GM18909 (cell line): Measurements from ENCODE around the gene MEA1.
"Not testable (repeated sequence)": the region's sequence is repeated elsewhere in the genome, so short reads cannot be mapped to it uniquely, and the experiment has no call there.

ENCODE experiments used
- ATAC-seq: cut with Tn5 transposase; IDR thresholded peaks from one replicate; pipeline ENCODE4 v1.9.1; 2021; ENCODE audit warnings: mild to moderate bottlenecking; ENCODE audit not compliant: unreplicated experiment, poor library complexity

The MEA1 gene

DNA sequence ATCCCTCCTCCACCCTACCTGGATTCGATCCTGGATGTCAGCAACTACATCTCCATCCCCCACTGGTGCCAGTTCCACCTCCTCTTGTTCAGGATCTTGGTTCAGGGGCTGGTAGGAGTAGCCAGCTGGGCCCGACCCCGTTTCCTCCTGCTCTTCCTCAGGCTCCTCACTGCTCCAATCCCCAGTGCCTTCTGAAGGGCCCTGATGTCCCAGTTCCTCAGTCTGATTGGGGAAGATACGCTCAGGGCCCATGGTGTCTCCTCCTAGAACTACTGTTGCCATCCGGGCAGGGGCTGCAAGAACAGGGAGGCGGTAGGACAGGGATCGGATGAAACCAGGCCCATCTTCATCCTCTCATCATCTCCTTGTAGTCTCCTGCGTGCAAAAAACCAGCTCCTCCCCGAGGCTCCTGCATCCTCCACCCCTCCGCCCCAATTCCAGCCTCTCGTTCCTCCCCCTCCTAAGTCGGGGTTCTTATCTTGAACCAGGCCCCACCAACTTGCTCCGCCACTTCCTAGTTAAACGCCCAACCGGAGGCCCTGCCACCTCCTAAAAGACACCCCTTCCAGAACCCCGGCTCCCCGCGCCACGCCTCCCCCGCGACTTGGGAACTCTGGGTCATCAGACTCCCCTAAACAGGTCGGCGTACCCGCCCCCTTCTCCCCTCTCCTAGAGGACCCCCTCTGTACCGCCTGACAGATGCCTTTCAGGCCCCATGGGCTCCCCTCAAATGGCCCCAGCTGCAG is 476 bp downstream of the MEA1 start:
- ATAC-seq = peak; percentile 4

GRCh38 chr6:43012364-43012763 is 1.4 kb downstream of the MEA1 start:
- no peak for ATAC-seq

- ATAC-seq = no peak
Observed at GRCh38 chr6:43011207-43011606, 2.5 kb downstream of the MEA1 start.

DNA sequence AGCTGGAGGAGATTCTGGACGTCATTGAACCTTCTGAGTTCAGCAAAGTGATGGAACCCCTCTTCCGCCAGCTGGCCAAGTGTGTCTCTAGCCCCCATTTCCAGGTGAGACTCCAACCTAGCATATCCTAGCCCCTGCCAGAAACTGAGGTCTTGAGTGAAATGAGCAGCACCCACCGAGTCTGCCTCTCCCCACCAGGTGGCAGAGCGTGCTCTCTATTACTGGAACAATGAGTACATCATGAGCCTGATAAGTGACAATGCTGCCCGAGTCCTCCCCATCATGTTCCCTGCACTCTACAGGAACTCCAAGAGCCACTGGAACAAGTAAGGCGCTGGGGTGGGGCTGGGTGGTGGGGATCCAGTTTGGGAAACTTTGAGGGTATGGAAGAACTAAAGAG is 4.6 kb downstream of the MEA1 start:
- ATAC-seq = no peak

DNA sequence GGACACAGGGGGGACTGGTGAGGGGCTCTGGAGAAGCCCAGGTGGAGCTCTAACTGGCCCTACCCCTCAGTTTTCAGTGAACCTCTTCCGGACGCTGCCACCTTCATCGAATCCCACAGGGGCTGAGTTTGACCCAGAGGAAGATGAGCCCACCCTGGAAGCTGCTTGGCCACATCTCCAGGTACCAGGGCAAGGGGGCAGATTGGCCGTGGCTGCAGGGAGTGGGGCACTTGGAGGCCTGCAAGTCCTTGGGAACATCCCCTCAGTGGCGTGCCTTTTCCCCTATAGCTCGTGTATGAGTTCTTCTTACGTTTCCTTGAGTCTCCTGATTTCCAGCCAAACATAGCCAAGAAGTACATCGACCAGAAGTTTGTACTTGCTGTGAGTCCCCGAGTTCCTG is 6.6 kb downstream of the MEA1 start:
- no peak for ATAC-seq

DNA sequence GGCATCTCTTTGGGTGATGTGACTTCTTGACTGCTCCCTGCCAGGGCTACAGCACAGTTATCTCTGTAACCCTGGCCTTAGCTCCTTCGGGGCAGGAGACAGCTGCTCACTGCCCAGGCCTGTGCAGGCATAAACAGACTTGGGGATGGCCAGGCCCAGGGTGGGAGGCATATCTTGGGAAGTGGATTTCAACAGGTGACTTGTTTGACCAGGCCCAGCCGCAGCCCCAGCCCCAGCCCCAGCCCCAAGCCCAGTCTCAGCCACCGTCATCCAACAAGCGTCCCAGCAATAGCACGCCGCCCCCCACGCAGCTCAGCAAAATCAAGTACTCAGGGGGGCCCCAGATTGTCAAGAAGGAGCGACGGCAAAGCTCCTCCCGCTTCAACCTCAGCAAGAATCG is 7.5 kb downstream of the MEA1 start:
- no peak for ATAC-seq

GRCh38 chr6:43005844-43006243 is 7.9 kb downstream of the MEA1 start:
- no peak for ATAC-seq

GRCh38 chr6:43001843-43002242 is 11.9 kb downstream of the MEA1 start:
- ATAC-seq = no peak

DNA sequence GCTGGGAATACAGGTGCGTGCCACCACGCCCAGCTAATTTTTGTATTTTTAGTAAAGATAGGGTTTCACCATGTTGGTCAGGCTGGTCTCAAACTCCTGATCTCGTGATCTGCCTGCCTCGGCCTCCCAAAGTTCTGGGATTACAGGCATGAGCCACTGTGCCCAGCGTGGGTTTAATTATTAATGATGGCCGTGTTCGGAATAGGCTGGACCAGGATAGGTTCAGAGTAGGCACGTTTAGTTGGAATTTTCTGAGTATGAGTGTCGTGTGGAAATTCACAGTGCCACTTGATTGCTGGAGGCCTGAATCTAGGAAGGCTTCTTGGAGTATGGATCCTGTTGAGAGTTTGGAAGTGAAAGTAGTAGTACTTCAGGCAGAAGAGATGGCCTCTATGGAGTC is 15.5 kb downstream of the MEA1 start:
- ATAC-seq = not testable (repeated sequence)

DNA sequence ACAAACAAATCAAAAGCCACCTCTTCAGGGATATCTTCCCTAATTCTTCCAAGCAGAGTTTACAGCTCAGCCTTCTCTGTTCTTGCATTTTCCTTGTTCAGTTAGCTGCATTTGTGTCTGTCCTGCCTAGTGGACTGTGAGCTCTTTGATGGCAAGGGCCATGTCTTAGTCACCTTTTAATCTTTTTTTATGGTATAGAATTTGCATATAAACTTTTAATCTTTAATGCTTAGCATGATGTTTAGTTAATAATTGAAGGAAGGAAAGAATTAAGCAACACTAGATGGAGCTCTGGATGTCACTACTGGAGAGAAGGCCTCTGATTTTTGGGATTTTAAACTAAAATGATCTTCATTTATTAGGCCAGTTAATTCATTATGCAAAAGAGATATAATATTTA is 17.2 kb downstream of the MEA1 start:
- ATAC-seq = no peak

GRCh38 chr6:42993445-42993844 is 20.3 kb downstream of the MEA1 start:
- no peak for ATAC-seq

- ATAC-seq = no peak
Observed at GRCh38 chr6:42989923-42990322, 23.8 kb downstream of the MEA1 start.

GRCh38 chr6:42988486-42989020 is 25.2 kb downstream of the MEA1 start:
- ATAC-seq = no peak

DNA sequence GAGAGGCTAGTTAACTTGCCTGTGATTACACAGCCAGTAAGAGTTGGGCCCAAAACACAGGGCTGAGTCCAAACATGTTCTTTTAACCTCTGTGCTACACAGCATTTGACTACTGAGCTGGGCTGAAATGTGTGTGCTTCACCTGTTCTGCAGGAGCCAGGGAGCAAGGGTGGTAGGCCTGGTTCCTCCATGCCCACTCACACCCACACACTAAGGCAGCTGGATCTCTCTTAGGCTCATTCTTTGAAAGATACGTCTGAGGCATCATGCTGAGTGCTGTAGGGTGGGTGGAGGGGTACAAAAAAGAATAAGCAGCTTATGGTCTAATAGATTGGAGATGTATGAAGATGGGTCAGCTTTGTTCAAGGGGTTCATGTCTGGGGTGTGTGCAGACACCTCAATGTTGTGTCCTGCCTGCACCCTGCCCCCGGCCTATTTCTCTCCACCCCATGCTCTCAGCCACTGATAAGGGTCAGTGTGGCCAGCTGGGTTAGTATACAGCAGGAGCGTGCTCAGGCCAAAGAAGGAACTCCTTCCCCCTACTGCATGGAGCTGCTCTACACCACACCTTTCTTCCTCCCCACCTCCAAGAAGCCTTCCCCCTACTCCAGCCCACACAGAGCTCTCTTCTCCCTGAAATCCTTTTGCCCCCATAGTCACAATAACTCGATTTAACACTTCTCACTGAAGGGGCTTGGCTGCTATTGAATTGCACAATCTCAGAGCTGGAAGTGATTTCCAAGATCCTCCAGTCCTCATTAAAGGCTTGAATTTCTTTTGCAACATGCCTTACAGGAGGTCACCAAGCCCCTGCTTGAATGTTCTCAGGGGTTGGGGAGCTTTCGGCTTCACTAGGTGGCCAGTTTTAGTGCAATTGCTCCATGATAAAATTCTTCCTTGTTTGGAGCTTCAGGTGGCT is 26.0 kb downstream of the MEA1 start:
- ATAC-seq = no peak

GRCh38 chr6:42984924-42985475 is 28.7 kb downstream of the MEA1 start:
- no peak for ATAC-seq

DNA sequence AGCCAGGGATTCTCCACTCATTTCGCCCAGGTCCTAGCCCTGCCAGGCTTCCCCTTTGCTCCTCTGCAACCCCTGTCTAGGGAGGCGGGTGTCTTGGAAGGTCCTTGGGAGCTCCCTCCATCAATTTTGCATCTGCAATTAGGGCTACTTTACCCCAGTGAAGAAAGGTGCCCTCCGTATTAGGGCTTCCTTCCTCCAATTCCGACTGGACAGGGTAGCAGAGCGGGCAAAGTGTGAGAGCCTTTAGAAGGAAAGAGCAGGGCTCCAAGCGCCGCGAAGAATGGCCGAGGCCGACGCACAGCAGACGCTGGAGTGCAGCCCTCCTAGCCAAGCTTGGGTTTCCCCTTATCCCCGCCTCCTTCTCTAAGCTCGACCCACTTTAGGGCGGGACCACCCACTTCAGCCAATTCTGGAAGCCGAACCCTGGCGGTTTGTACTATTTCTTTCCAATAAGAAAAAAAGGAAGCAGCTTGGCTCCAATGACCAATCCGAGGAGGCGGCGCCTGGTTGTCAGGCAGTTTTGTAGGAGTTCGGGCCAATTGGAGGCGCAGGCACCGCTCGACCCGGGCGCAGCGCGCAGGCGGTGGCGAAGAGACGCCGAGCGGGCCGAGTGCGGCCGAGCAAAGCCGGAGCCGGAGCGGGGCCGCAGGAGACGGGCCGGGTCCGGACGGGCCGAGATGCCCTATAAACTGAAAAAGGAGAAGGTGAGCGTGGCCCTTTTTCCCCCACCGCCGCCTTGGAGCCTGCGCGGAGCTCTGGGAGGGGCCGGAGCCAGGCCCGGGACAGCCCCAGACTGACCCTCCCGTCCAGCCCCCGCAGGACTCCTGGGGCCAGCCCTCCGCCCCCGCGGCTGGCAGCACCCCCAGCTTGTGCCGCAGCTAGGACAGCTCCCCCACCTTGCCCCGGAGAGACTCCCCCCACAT is 29.5 kb downstream of the MEA1 start, which contains the start of gene PPP2R5D:
Gene PPP2R5D, plus strand, starts transcription at position 570 of the 923 bp plus-strand sequence. Its CDS starts 108 bp downstream, at position 678.
- ATAC-seq = peak; percentile 93

DNA sequence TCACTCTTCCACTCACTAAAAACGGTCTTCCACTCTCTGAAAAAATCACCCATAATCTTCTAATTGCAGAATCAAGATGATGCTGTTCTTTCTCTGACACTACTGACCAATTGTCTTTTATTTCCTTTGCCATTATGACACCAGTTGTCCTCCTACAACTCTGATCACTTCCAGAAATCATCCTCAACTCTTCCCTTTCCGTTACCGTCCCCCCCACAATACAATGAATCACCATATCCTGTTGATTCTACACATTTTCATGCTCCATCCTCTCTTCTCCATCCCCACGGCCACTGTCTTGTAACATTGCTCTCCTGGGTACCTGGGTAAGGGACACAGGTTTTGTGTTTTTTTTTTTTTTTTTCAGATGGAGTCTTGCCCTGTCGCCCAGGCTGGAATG is 31.9 kb downstream of the MEA1 start:
- no peak for ATAC-seq

DNA sequence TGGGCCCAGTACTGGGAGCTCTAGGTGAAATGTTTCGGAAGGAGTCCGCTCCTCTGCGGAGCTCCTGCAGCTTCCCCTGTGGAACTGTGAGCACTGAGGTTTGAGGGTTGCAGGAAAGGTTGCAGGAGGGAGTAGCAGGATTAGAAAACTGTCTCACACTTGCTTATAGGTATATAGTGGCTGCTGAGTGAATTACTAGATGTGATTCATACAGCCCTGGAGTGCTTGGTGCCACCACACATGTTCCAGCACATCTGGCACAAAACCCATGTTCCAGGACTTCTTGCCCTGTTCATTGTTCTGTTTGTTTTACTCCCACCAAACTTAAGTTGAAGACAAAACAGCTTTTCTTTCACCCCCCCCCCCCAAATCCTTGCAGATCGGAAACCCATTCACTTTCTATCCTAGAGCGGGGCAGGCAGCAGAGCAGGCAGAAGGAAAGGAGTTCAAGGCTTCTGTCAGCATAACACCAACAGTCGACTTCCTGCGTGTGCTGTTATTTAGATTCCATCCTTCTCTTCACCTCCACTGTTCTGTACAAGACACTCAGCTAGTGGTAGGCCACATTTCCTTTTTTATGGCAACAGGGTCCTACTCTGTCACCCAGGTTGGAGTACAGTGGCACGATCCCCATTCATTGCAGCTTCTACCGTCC is 34.1 kb downstream of the MEA1 start:
- no peak for ATAC-seq

DNA sequence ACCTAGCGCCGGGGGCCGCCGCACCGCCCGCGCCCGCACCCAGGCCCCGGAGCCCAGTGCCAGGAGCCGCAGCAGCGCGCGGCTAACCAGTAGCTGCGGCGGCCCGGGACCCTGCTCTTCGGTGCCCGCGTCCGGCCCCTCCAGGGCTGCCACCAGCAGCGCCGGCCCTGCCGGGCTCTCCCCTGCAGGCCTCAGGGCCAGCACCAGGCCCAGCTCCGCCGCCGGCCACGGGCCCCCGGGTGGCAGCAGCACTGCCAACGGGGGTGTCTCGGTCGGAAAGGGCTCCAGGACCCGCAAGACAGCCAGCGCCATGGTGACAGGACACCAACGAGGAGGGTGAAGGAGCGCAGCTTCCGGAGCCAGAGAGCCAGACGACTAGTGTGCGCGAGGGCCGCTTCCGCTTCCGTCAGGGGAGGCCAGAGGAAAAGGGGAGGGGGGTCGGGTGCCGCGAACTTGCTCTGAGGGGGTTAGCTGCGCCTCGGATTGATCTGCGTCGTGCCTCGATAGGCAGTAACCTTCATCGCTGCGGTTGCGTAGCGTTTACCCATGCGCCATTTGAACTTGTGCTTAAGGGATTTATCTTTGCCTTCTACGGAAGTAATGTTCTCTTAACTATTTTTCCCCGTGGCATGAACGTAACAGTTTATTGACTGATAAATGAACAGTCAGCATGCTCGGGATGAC is 34.8 kb downstream of the MEA1 start, which contains the start of gene PEX6:
Gene PEX6, minus strand, starts transcription at position 343 of the 684 bp plus-strand sequence. Its CDS starts 31 bp downstream, at position 312.
- ATAC-seq = peak; percentile 80
